Endothelial cell of umbilical vein (primary cell): Measurements from ENCODE around the gene SORCS2. TPM values are rescaled to one million over a fixed set of nuclear protein-coding genes. Genes with fewer than 3 reads are reported as not detected.

Source experiments
- BruUV-seq: library from RNA; stranded (reverse); fragments of 400-500 nt; replicated peaks from 2 replicates; lab custom pipeline; 2021; lab: Mats Ljungman, UMichigan
- CTCF ChIA-PET: fragments of 300-600, 350-600 bp; sonication (Branson Sonifier 250); formaldehyde crosslinking; loops from one replicate; lab custom pipeline; 2021; ENCODE audit warnings: antibody characterized with exemption, inconsistent platforms; lab: Charles Lee
- POLR2A ChIA-PET: fragments of 300-600, 350-600 bp; sonication (Branson Sonifier 250); formaldehyde crosslinking; loops from one replicate; lab custom pipeline; 2021; ENCODE audit warnings: antibody characterized with exemption, inconsistent platforms; lab: Charles Lee
- DNase-seq: peaks from one replicate; pipeline ENCODE4 v3.0.0-alpha.2; 2011; ENCODE audit warnings: low read depth, low spot score
- FAIRE-seq: peaks from 2 replicates; lab custom pipeline; 2011; peaks lifted over from hg19 to GRCh38; lab: Jason Lieb, UNC
- H2AFZ ChIP-seq: 2 replicates; pipeline ENCODE4 v1.6.0; 2012; ENCODE audit warnings: low read depth, low read length, control low read depth, inconsistent platforms
- H3K27ac ChIP-seq: 2 replicates; pipeline ENCODE4 v1.5.1; 2011; ENCODE audit warnings: low read depth, mild to moderate bottlenecking, control low read depth, low read length, moderate library complexity; ENCODE audit not compliant: insufficient read depth
- H3K27me3 ChIP-seq, 2 experiments: 2 replicates each; pipeline versions ENCODE4 v1.6.0 to v1.6.1; 2011; ENCODE audit warnings: low read length in 2 of 2, mixed read lengths in 1 of 2; ENCODE audit not compliant: control insufficient read depth in 2 of 2, insufficient read depth in 2 of 2
- H3K36me3 ChIP-seq, 2 experiments: 2 replicates in 1 of 2; 3 replicates in 1 of 2; pipeline ENCODE4 v1.5.1; 2011; ENCODE audit warnings: low read length in 2 of 2, mild to moderate bottlenecking in 1 of 2, moderate library complexity in 1 of 2; ENCODE audit not compliant: control insufficient read depth in 2 of 2, insufficient read depth in 2 of 2; ENCODE audit errors: extremely low read depth in 1 of 2
- H3K4me1 ChIP-seq: 3 replicates; pipeline ENCODE4 v1.5.1; 2011; ENCODE audit warnings: mild to moderate bottlenecking, low read length; ENCODE audit not compliant: control insufficient read depth, insufficient read depth; ENCODE audit errors: extremely low read depth
- H3K4me2 ChIP-seq: 2 replicates; pipeline ENCODE4 v1.6.1; 2011; ENCODE audit warnings: low read length, control low read depth, mixed read lengths; ENCODE audit not compliant: insufficient read depth
- H3K4me3 ChIP-seq, 3 experiments: fragments of 200-600 bp in 1 of 3; sonication (generic), shearing (Covaris generic) in 1 of 3; replicated peaks in 1 of 3; 2 replicates each; pipeline ENCODE4 v1.5.1; 2011 to 2016; ENCODE audit warnings: control low read depth in 3 of 3, low read length in 3 of 3, mild to moderate bottlenecking in 2 of 3, inconsistent platforms in 1 of 3, low read depth in 1 of 3, moderate library complexity in 1 of 3; ENCODE audit not compliant: insufficient read depth in 1 of 3
- H3K79me2 ChIP-seq: 2 replicates; pipeline ENCODE4 v1.6.0; 2012; ENCODE audit warnings: low read length, inconsistent platforms; ENCODE audit not compliant: control insufficient read depth, insufficient read depth
- H3K9ac ChIP-seq: replicated peaks from 2 replicates; pipeline ENCODE3; 2011; ENCODE audit warnings: low read length, control low read depth; ENCODE audit not compliant: insufficient read depth; ENCODE audit errors: extremely low read depth
- H3K9me1 ChIP-seq: replicated peaks from 3 replicates; pipeline ENCODE4 v1.6.0; 2011; ENCODE audit warnings: mild to moderate bottlenecking, low read length; ENCODE audit not compliant: control insufficient read depth, insufficient read depth; ENCODE audit errors: extremely low read depth
- H3K9me3 ChIP-seq: replicated peaks from 2 replicates; pipeline ENCODE4 v1.5.1; 2012; ENCODE audit warnings: low read length, inconsistent platforms; ENCODE audit not compliant: control insufficient read depth, insufficient read depth
- H4K20me1 ChIP-seq: replicated peaks from 2 replicates; pipeline ENCODE3; 2011; ENCODE audit warnings: mild to moderate bottlenecking, low read length; ENCODE audit not compliant: control insufficient read depth, insufficient read depth; ENCODE audit errors: extremely low read depth
- CTCF ChIP-seq, 2 donors: IDR thresholded peaks; 1 replicate in 1 of 2; 2 replicates in 1 of 2; pipeline ENCODE4 v1.5.1; 2011; ENCODE audit warnings: low read length in 2 of 2, mild to moderate bottlenecking in 2 of 2, moderate library complexity in 2 of 2, control low read depth in 1 of 2, inconsistent platforms in 1 of 2, low read depth in 1 of 2; ENCODE audit not compliant: insufficient read depth in 1 of 2; ENCODE audit errors: extremely low read depth in 1 of 2
- EZH2 ChIP-seq: IDR thresholded peaks from 2 replicates; pipeline ENCODE4 v1.6.1; 2012; ENCODE audit warnings: borderline replicate concordance, low read depth, mild to moderate bottlenecking, moderate library complexity, low read length, inconsistent platforms; ENCODE audit not compliant: severe bottlenecking
- FOS ChIP-seq: IDR thresholded peaks from 2 replicates; pipeline ENCODE4 v1.6.1; 2011; ENCODE audit warnings: mild to moderate bottlenecking, low read length, moderate library complexity, borderline replicate concordance; ENCODE audit not compliant: insufficient read depth
- GATA2 ChIP-seq: IDR thresholded peaks from 2 replicates; pipeline ENCODE4 v1.7.0; 2011; ENCODE audit warnings: low read depth, mild to moderate bottlenecking, moderate library complexity, mixed read lengths, low read length; ENCODE audit not compliant: insufficient read length, insufficient read depth
- JUN ChIP-seq: IDR thresholded peaks from 2 replicates; pipeline ENCODE4 v1.6.1; 2011; ENCODE audit warnings: borderline replicate concordance, low read depth; ENCODE audit not compliant: insufficient read length, insufficient read depth
- MAX ChIP-seq: IDR thresholded peaks from 2 replicates; pipeline ENCODE4 v1.6.1; 2011; ENCODE audit not compliant: insufficient read depth, insufficient read length
- MYC ChIP-seq: IDR thresholded peaks from one replicate; pipeline ENCODE4 v1.6.1; 2011; ENCODE audit warnings: mild to moderate bottlenecking, low read depth, low read length
- POLR2A ChIP-seq: IDR thresholded peaks from 2 replicates; pipeline ENCODE4 v1.6.1; 2012; ENCODE audit warnings: low read depth, mild to moderate bottlenecking, control low read depth, low read length
- POLR2AphosphoS5 ChIP-seq: IDR thresholded peaks from 2 replicates; pipeline ENCODE4 v1.6.1; 2012; ENCODE audit warnings: low read depth, mild to moderate bottlenecking, control low read depth, low read length, moderate library complexity; ENCODE audit not compliant: insufficient read depth
- dilution Hi-C: fragments of 300-500 bp; cut with MboI; formaldehyde crosslinking; loops from one replicate; pipeline ENCODE4 v1.15.0; 2019; ENCODE audit warnings: low sequenced_read_pairs; ENCODE audit not compliant: extremely low pct_ligation_motif_present
- intact Hi-C: fragments of 100-400 bp; cut with micrococcal nuclease; formaldehyde crosslinking; loops from one replicate; pipeline ENCODE4 v1.10.0; 2022
- polyA plus RNA-seq, 4 experiments: library from polyadenylated mRNA; depleted of rRNA in 3 of 4; stranded (reverse) in 3 of 4; unstranded in 1 of 4; fragments of >200 nt; gene quantifications; 2 replicates each; pipeline versions ENCODE4 v1.2.1 to v1.2.3, GENCODE V29; 2011 to 2012; ENCODE audit warnings: missing spikeins in 1 of 4
- total RNA-seq: library from RNA; stranded (reverse); gene quantifications from 2 replicates; pipeline ENCODE4 v1.2.3, GENCODE V29; 2021

Gene SORCS2
- total and polyA plus RNA-seq, 2 donors (not counting 3 experiments of a cell fraction or from before 2014, with no cell fraction given): not detected

- TF ChIP-seq GATA2 (no peak), EZH2 (no peak), JUN (no peak), MYC (no peak)
Observed at GRCh38 chr4:7491915-7492314, 299.6 kb downstream of the SORCS2 start.

GRCh38 chr4:7498446-7499200 lies 306.3 kb downstream of the SORCS2 start:
- Histone ChIP-seq H3K4me1 (no peaks in the 10 kb centered on the region), H3K36me3 (no peaks in the 10 kb centered on the region), H2AFZ (no peak overlapping the region), H3K9me1 (no peaks in the 10 kb centered on the region), H3K4me3 (no peak overlapping the region), H3K9ac (no peak overlapping the region), H3K9me3 (no peaks in the 10 kb centered on the region), H3K4me2 (no peak overlapping the region), H3K27ac (no peak overlapping the region), H4K20me1 (no peaks in the 10 kb centered on the region), H3K27me3 (no peaks in the 10 kb centered on the region), H3K79me2 (no peaks in the 10 kb centered on the region)
- no TSS peak for BruUV-seq
- FAIRE-seq (no peak), DNase-seq (no peak)
- CTCF ChIA-PET: no interaction called here
- TF ChIP-seq POLR2A (no peak), GATA2 (no peak), MYC (no peak), MAX (no peak), EZH2 (no peak), FOS (no peak), CTCF (IDR thresholded peaks at IDR 0.05; ENCODE audit: extremely low read depth in 1 of 2, insufficient read depth in 1 of 2, low read depth in 1 of 2, low read length in 2 of 2) (no peak), JUN (no peak), POLR2AphosphoS5 (no peak)
- intact Hi-C loops (no loop called here), dilution Hi-C loops (no loop called here)
- POLR2A ChIA-PET: no interaction called here

More at GRCh38 chr4:7491915-7492314, 299.6 kb downstream of the SORCS2 start:
- no peak overlapping the region for H3K4me3 ChIP-seq
- H3K9ac ChIP-seq: no peak overlapping the region
- DNase-seq: no peak
- POLR2A ChIA-PET: no interaction called here
- no peaks in the 10 kb centered on the region for H3K27me3 ChIP-seq
- FAIRE-seq: no peak
- intact Hi-C loops: no loop called here
- no peaks in the 10 kb centered on the region for H3K79me2 ChIP-seq
- no TSS peak for BruUV-seq
- H3K36me3 ChIP-seq: no peaks in the 10 kb centered on the region
- H3K4me1 ChIP-seq: no peaks in the 10 kb centered on the region
- H3K9me1 ChIP-seq: no peaks in the 10 kb centered on the region
- CTCF ChIA-PET: no interaction called here
- dilution Hi-C loops: no loop called here
- no peak overlapping the region for H3K27ac ChIP-seq
- no peaks in the 10 kb centered on the region for H4K20me1 ChIP-seq
- H3K9me3 ChIP-seq: no peaks in the 10 kb centered on the region
- H2AFZ ChIP-seq: no peak overlapping the region
- no peak overlapping the region for H3K4me2 ChIP-seq
